GM13977 (cell line): ENCODE measurements around the gene WDR20.
"Not testable (repeated sequence)": the region's sequence is repeated elsewhere in the genome, so short reads cannot be mapped to it uniquely, and the experiment has no call there.

ENCODE experiments used
- DNase-seq: peaks from one replicate; pipeline ENCODE4 v3.0.0; 2012; ENCODE audit warnings: low spot score
- CTCF ChIP-seq: IDR thresholded peaks from 2 replicates; pipeline ENCODE4 v1.5.1; 2012; ENCODE audit warnings: mild to moderate bottlenecking, control low read depth; ENCODE audit not compliant: insufficient read depth; ENCODE audit errors: extremely low read depth, missing control alignments
- in situ Hi-C: fragments of 300-500 bp; cut with MboI; formaldehyde crosslinking; loops from one replicate; pipeline ENCODE4 v1.12.0; 2022; ENCODE audit warnings: low sequenced_read_pairs, low pct_unique_long_range_greater_than_20kb, mixed read lengths, inconsistent platforms; ENCODE audit not compliant: unreplicated experiment

WDR20 gene

GRCh38 chr14:102096569-102097188 lies 43.0 kb upstream of the WDR20 start:
- TF ChIP-seq CTCF: peak; percentile 79
- in situ Hi-C loops: loop anchor here (10.0 kb wide), 1 partner anchor 132 kb away; the partner anchor contains the start of gene DYNC1H1
- peak; percentile 60 for DNase-seq

GRCh38 chr14:102097441-102098135 lies 42.1 kb upstream of the WDR20 start:
- DNase-seq: no peak
- in situ Hi-C loops: loop anchor here (10.0 kb wide), 1 partner anchor 133 kb away; the partner anchor contains the start of gene DYNC1H1
- TF ChIP-seq CTCF: no peak

GRCh38 chr14:102103062-102103695 lies 36.5 kb upstream of the WDR20 start:
- in situ Hi-C loops: no loop called here
- DNase-seq: no peak
- TF ChIP-seq CTCF: no peak

GRCh38 chr14:102105369-102105768 lies 34.3 kb upstream of the WDR20 start:
- DNase-seq: no peak
- no peak for TF ChIP-seq CTCF
- in situ Hi-C loops: no loop called here

- in situ Hi-C loops, DNase-seq: not testable (repeated sequence)
These were observed 30.4 kb upstream of the WDR20 start for GRCh38 chr14:102109332-102109731.

GRCh38 chr14:102111101-102111500 lies 28.6 kb upstream of the WDR20 start:
- in situ Hi-C loops: no loop called here

More at GRCh38 chr14:102111101-102111500, 28.6 kb upstream of the WDR20 start:
- DNase-seq: no peak
- TF ChIP-seq CTCF: no peak
